Thoracic aorta (tissue), 2 donors: ENCODE data around the gene ANP32A. TPM values are rescaled to one million over a fixed set of nuclear protein-coding genes. Genes with fewer than 3 reads are reported as not detected.

ENCODE experiments used
- ATAC-seq: fragments of 150-250 bp; one replicate; pipeline ENCODE4 v1.8.0; 2017; ENCODE audit warnings: low read depth; ENCODE audit not compliant: insufficient number of reproducible peaks, low FRiP score
- DNase-seq: peaks from one replicate; pipeline ENCODE4 v3.0.0-alpha.2; 2020; ENCODE audit warnings: low spot score
- H3K27ac ChIP-seq, 2 donors: fragments of 200-600 bp; sonication (generic); 1 replicate in 1 of 2; 2 replicates in 1 of 2; pipeline ENCODE4 v1.5.1; 2016; ENCODE audit warnings: mild to moderate bottlenecking in 2 of 2, moderate library complexity in 2 of 2
- H3K27me3 ChIP-seq: fragments of 200-600 bp; sonication (generic); replicated peaks from 2 replicates; pipeline ENCODE4 v1.6.0; 2016; ENCODE audit warnings: mild to moderate bottlenecking; ENCODE audit not compliant: insufficient read depth
- H3K36me3 ChIP-seq: fragments of 200-600 bp; sonication (generic); one replicate; pipeline ENCODE4 v1.5.1; 2016
- H3K4me1 ChIP-seq, 2 donors: fragments of 200-600 bp; sonication (generic); 1 replicate in 1 of 2; 2 replicates in 1 of 2; pipeline versions ENCODE4 v1.5.1 to v1.6.0; 2016; ENCODE audit warnings: low read depth in 2 of 2, mild to moderate bottlenecking in 1 of 2; ENCODE audit not compliant: control insufficient read depth in 1 of 2
- H3K4me3 ChIP-seq: fragments of 200-600 bp; sonication (generic); 2 replicates; pipeline ENCODE4 v1.5.1; 2016; ENCODE audit warnings: mild to moderate bottlenecking
- H3K9me3 ChIP-seq: fragments of 200-600 bp; sonication (generic); 2 replicates; pipeline ENCODE4 v1.5.1; 2016
- total RNA-seq, 2 donors: library from RNA; depleted of rRNA; stranded (reverse); fragments of >200 nt; gene quantifications; one replicate each; pipeline versions ENCODE4 v1.1.0 to v1.2.3, GENCODE V29; 2016
- TF ChIP-seq, protein P1 (sequence below): fragments of 200-600 bp; sonication (generic); IDR thresholded peaks from one replicate; pipeline ENCODE4 v1.5.1; 2019; ENCODE audit warnings: antibody characterized with exemption

ANP32A gene
- total RNA-seq, 2 donors from 2014 or later, result 46.0 to 54.2 TPM

DNA sequence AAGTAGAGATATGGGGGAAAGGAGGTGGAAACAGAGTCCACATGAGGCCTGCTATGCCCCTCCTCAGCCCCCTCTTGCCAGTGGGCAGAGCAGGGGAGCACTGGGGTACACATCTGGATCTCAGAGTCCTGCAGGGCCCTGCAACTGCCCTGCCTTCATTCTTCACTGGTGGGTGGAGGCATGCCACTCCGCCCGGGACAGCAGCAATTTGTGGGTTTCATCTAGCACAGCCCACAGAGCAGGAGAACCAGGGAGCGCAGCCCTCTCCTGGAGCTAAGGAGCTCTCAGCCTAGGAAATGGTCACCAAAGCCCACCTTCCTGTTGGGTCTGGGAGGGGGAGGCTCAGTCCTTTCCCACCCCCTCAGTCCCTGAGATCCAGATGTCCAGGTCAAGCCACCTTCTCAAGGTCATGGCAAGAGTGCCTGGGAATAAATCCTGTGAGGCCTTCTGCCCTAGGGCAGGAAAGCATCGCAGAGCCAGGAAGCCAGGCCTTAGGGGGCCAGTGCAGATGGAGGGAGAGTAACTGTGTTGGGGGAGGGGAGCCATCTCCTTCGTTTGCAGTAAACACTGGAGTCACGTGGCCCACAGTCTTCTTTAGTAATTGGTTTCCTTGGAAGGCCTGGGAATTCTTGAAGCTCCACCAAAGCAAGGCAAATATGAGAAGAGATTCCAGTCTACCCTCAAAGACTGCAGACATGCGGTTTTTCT, 31.0 kb downstream of the ANP32A start:
- ATAC-seq (no peak), DNase-seq (no peak)
- H3K4me1 ChIP-seq, result peaks cover 27 to 75% of the 10 kb centered on the region in 2 donors
- H3K4me3 ChIP-seq, result no peak overlapping the region
- peaks cover 4% of the 10 kb centered on the region for H3K36me3 ChIP-seq
- H3K9me3 ChIP-seq, result no peaks in the 10 kb centered on the region
- no peaks in the 10 kb centered on the region for H3K27me3 ChIP-seq
- H3K27ac ChIP-seq, result no peak overlapping the region
- TF ChIP-seq, protein P1, sequence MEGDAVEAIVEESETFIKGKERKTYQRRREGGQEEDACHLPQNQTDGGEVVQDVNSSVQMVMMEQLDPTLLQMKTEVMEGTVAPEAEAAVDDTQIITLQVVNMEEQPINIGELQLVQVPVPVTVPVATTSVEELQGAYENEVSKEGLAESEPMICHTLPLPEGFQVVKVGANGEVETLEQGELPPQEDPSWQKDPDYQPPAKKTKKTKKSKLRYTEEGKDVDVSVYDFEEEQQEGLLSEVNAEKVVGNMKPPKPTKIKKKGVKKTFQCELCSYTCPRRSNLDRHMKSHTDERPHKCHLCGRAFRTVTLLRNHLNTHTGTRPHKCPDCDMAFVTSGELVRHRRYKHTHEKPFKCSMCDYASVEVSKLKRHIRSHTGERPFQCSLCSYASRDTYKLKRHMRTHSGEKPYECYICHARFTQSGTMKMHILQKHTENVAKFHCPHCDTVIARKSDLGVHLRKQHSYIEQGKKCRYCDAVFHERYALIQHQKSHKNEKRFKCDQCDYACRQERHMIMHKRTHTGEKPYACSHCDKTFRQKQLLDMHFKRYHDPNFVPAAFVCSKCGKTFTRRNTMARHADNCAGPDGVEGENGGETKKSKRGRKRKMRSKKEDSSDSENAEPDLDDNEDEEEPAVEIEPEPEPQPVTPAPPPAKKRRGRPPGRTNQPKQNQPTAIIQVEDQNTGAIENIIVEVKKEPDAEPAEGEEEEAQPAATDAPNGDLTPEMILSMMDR, result no peak

DNA sequence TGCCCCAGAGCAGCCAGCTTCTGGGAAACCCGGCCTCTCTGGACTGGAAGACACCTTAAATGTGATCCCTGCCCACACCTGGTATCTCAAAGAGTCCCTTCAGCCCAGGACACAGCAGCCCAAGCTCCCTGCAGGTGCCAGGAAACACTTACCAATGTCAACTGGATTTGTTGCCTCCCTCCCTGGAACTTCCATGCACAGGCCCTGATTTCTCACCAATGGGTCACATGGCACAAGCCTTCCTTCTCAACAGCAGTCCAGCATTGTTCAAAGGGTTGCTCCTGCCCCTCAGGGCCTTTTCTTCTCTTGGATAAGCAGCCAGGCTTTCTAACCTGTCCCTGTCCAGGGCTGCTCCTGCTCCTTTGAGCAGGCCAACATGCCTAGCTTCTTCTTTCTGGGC, 31.6 kb downstream of the ANP32A start:
- Histone ChIP-seq H3K27ac (no peak overlapping the region), H3K27me3 (no peaks in the 10 kb centered on the region), H3K9me3 (no peaks in the 10 kb centered on the region), H3K4me3 (no peak overlapping the region), H3K4me1 (peaks cover 24 to 69% of the 10 kb centered on the region in 2 donors), H3K36me3 (peaks cover 10% of the 10 kb centered on the region)
- TF ChIP-seq, protein P1, result no peak
- DNase-seq (no peak), ATAC-seq (no peak)

DNA sequence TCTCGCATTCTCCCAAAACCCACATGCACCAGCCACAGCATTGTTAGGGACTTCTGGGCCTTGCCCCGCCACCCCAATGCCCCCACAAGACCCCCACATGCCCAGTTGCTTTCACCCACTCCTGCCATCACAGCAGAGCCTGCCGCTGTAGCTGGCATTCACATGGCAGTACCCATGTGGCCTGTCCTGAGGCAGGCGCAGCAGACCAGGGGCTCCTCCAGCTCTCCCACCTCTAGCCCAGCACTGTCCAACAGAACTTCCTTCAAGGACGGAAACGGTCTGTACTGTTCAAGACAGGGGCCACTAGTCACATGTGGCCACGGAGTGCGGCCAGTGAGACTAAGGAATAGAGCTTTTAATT, 32.5 kb downstream of the ANP32A start:
- Histone ChIP-seq H3K27ac (no peak overlapping the region), H3K4me1 (peaks cover 16 to 60% of the 10 kb centered on the region in 2 donors), H3K4me3 (no peak overlapping the region), H3K9me3 (no peaks in the 10 kb centered on the region), H3K36me3 (peaks cover 15% of the 10 kb centered on the region), H3K27me3 (no peaks in the 10 kb centered on the region)
- TF ChIP-seq, protein P1, result no peak
- DNase-seq (no peak), ATAC-seq (no peak)

DNA sequence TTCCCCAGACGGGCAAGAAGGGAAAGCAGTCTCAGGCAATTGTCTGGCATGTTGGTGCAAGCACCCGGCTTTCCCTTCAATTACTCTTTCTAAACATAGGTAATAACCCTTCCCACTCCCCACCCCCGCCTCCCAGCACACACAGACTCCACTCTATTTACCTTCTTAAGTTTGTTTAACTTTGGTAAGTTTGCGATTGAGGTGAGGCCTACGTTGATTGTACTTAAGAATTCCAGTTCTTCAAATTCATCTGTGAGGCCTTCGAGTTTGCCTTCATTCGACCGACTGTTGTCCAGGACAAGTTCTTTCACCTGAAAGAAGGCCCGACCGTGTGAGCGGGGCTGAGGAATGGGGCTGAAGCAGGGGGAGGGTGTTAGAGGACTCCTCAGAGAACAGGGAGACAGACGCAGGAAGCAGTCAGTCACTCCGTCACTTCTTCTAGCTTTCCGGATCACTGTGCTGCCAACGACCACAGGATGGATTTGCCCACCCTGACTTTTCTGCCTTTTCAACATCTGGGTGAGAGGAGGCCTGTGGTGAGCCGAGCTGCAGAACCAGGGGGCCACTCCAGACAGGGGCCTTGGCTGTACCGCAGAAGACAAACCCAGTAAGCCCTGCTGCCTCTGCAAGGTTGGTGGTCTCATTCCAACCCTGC, 33.0 kb downstream of the ANP32A start:
- Histone ChIP-seq H3K4me3 (no peak overlapping the region), H3K27me3 (no peaks in the 10 kb centered on the region), H3K4me1 (peaks cover 15 to 55% of the 10 kb centered on the region in 2 donors), H3K27ac (no peak overlapping the region), H3K36me3 (peaks cover 20% of the 10 kb centered on the region), H3K9me3 (no peaks in the 10 kb centered on the region)
- ATAC-seq, result no peak
- no peak for DNase-seq
- TF ChIP-seq, protein P1, result no peak

DNA sequence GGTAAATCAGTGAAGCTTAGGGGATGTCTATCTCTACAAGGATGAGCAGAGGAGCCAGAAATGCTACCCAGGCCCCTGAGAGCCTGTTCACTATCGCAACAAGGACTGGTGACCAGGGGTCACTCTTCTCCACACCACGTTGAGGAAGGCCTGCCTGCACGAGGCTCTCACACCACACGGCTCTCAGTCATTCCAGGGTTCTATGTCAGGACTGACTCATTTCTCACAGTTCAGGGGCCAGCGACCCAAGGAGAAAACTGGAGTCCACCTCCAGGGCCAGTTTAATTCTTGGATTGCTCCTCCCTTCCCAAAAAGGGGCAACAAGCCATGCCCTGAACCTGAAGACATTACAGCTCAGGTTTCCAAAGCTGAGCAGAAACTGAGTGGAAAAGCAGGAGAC, 33.9 kb downstream of the ANP32A start:
- no peak overlapping the region for H3K4me3 ChIP-seq
- DNase-seq (no peak), ATAC-seq (no peak)
- TF ChIP-seq, protein P1, result no peak
- H3K4me1 ChIP-seq, result peaks cover 15 to 45% of the 10 kb centered on the region in 2 donors
- no peaks in the 10 kb centered on the region for H3K27me3 ChIP-seq
- no peak overlapping the region for H3K27ac ChIP-seq
- H3K36me3 ChIP-seq, result peaks cover 24% of the 10 kb centered on the region
- no peaks in the 10 kb centered on the region for H3K9me3 ChIP-seq
